ENCODE data around the gene MS4A4A. TPM values are rescaled to one million over a fixed set of nuclear protein-coding genes. Genes with fewer than 3 reads are reported as not detected.

The MS4A4A gene
- total and polyA plus RNA-seq, 9 of the 15 experiments (the other 6 are each of a cell fraction or from before 2014, with no cell fraction given): 0.77 to 41.4 (median 10.1) TPM

DNA sequence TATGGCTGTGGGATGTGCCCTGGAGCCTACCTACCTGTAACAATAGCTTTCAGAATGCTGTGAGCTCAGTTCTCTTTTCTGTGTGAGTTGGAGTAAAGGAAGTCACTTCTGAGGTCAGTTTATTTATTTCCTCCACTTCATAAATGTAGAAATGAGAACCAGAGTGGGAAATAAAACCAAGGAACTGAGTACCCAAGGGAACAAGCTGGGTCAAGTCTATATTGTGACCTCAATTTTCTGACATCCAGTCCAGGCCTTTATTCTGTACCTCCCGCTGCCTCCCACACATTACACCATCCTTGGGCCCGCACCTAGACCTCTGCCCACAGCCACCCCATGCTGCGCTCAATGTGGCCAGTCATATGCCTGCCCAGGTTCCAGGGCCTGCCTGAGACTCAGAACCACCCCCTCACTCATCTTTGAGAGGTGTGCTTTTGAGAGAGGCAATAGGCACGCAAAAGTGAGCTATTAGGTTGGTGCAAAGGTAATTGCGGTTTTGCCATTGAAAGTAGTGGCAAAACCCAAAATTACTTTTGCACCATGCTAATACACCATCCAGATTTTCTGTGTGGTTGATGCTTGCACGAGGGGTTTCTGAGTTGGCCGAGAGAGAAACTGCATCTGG, 56.4 kb downstream of the MS4A4A start:
- 5% methylated on average over 7 of the region's 7 CpGs for WGBS (ENCODE audit: insufficient coverage, low coverage, missing lambda C conversion rate)
- TF ChIP-seq, protein P1, sequence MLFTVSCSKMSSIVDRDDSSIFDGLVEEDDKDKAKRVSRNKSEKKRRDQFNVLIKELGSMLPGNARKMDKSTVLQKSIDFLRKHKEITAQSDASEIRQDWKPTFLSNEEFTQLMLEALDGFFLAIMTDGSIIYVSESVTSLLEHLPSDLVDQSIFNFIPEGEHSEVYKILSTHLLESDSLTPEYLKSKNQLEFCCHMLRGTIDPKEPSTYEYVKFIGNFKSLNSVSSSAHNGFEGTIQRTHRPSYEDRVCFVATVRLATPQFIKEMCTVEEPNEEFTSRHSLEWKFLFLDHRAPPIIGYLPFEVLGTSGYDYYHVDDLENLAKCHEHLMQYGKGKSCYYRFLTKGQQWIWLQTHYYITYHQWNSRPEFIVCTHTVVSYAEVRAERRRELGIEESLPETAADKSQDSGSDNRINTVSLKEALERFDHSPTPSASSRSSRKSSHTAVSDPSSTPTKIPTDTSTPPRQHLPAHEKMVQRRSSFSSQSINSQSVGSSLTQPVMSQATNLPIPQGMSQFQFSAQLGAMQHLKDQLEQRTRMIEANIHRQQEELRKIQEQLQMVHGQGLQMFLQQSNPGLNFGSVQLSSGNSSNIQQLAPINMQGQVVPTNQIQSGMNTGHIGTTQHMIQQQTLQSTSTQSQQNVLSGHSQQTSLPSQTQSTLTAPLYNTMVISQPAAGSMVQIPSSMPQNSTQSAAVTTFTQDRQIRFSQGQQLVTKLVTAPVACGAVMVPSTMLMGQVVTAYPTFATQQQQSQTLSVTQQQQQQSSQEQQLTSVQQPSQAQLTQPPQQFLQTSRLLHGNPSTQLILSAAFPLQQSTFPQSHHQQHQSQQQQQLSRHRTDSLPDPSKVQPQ (CRISPR knock-in tag; IDR thresholded peaks at IDR 0.05; ENCODE audit: borderline replicate concordance): no peak
- no peak for TF ChIP-seq TRIM28 (IDR thresholded peaks at IDR 0.05)
- Histone ChIP-seq H3K4me3 (no peak overlapping the region), H3K9me3 (replicated peaks; ENCODE audit: control insufficient read depth, insufficient read depth, low read depth, low read length) (no peaks in the 10 kb centered on the region), H3K9me1 (ENCODE audit: control insufficient read depth, insufficient read depth, low read length) (no peaks in the 10 kb centered on the region), H3K36me3 (ENCODE audit: control insufficient read depth, insufficient read depth, low read length) (no peaks in the 10 kb centered on the region), H3K4me1 (replicated peaks in 1 of 2; ENCODE audit: control insufficient read depth in 2 of 2, insufficient read depth in 2 of 2, low read length in 2 of 2) (no peaks in the 10 kb centered on the region; a peak in 1 of 5 replicates), H3K9ac (ENCODE audit: insufficient read depth in 1 of 2, low read depth in 2 of 2, low read length in 2 of 2) (no peak overlapping the region), H3K79me2 (ENCODE audit: control insufficient read depth, insufficient read depth, low read length) (no peaks in the 10 kb centered on the region), H4K20me1 (replicated peaks; ENCODE audit: control insufficient read depth, insufficient read depth, low read length) (no peaks in the 10 kb centered on the region), H3K27ac (ENCODE audit: extremely low read depth, low read depth, low read length) (no peak overlapping the region), H3K27me3 (ENCODE audit: control insufficient read depth in 2 of 2, insufficient read depth in 2 of 2, low read length in 2 of 2) (no peaks in the 10 kb centered on the region), H2AFZ (ENCODE audit: low read depth, low read length) (no peak overlapping the region), H3K4me2 (ENCODE audit: insufficient read depth, low read length) (no peak overlapping the region)
- intact Hi-C loops (cut with micrococcal nuclease): loop anchor here (10.0 kb wide), 1 partner anchor 522 kb away; the partner anchor contains the start of gene MRPL16
- ChIA-PET POLR2A (interaction anchor here (0.7 kb wide), 2 partner anchors 287 to 727 kb away, joined by 3 read pairs; no protein-coding TSS in a partner anchor), CTCF (ENCODE audit: low intra/inter-chr PET ratio) (no interaction called here)
- DNase-seq (ENCODE audit: extremely low read depth in 1 of 4, low spot score in 3 of 4): no peak
- no peak for FAIRE-seq
- in situ Hi-C loops (cut with MboI): no loop called here
- no TSS peak for BruUV-seq (replicated peaks)
- no peak for ATAC-seq
